K562 treated with DMSO at 1 percent for 48 hours (cell line): ENCODE data around the gene DDX55. TPM values are rescaled to one million over a fixed set of nuclear protein-coding genes. Genes with fewer than 3 reads are reported as not detected.

Experiments used
- total RNA-seq: library from RNA; unstranded; fragments of 300-600 nt; gene quantifications from 2 replicates; pipeline ENCODE4 v1.2.3, GENCODE V29; 2022; ENCODE audit warnings: low replicate concordance; ENCODE audit errors: extremely low read depth

Gene DDX55
- total RNA-seq = not detected in 2 replicates

GRCh38 chr12:123601602-123602489, at the start of gene DDX55:
Gene DDX55 (plus strand): TSS chr12:123602099. CDS start chr12:123602149, 50 bp downstream.

DNA sequence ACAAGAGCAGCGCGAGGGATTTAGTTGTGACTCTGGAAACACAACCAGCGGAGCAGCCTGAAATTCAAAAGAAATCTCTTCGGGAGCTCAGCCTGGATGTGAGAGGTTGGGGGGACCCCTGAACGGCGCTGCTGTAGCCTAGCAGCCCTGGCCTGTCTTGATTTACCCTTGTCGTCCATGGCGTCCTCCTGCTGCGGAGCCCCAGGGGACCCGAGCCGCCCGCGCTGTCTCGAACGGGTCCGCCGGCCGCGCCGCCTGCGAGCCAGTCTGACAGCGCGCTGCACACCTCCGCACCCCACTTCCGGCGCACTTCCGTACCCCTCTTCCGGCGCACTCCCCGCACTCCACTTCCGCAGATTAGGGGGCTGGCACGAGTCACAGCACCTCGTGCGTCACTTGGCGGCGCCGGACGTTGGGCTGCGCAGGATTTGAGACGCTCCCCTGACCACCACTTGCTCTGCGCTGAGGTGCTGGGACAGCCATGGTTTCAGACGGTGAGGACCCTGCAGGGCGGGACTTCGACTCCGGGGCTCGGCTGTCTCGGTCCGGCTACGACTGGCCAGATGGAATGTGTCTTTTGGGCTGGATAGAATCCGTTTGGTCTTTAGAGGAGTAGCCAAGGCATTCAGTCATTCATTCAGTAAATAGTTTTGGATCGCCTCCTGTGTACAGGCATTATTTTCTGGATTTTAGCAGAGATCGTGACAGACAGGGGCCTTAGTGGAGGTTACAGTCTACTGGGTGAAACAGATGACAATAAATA, 31.7 kb downstream of the DDX55 start, which contains the start of the genes EIF2B1 and GTF2H3:
TSS of gene EIF2B1 (minus strand) at position 308 of the 763 bp plus-strand sequence. CDS start at position 179, 129 bp downstream.
TSS of gene GTF2H3 (plus strand) at position 451 of the 763 bp plus-strand sequence. CDS start at position 482, 31 bp downstream.

Other genes with a start within 250 kb of the DDX55 start
- not detected in 2 replicates for gene SBNO1, start 237.3 kb upstream of the DDX55 start, total RNA-seq
- gene KMT5A, start 218.0 kb upstream of the DDX55 start, total RNA-seq = not detected in 2 replicates
- gene RILPL2, start 165.4 kb upstream of the DDX55 start, total RNA-seq = not detected in 2 replicates
- not detected in 2 replicates for gene SNRNP35, start 144.0 kb upstream of the DDX55 start, total RNA-seq
- not detected in 2 replicates for gene RILPL1, start 68.4 kb upstream of the DDX55 start, total RNA-seq
- not detected in 2 replicates for gene TMED2, start 17.5 kb upstream of the DDX55 start, total RNA-seq
- not detected in 2 replicates for gene EIF2B1, start 31.6 kb downstream of the DDX55 start, total RNA-seq
- gene GTF2H3, start 31.7 kb downstream of the DDX55 start, total RNA-seq = not detected in 2 replicates
- not detected in 2 replicates for gene TCTN2, start 69.0 kb downstream of the DDX55 start, total RNA-seq
- gene ATP6V0A2, start 110.3 kb downstream of the DDX55 start, total RNA-seq = not detected in 2 replicates
- not detected in 2 replicates for gene DNAH10, start 160.2 kb downstream of the DDX55 start, total RNA-seq